SHP77 treated with DMSO at 0.1 percent for 48 hours (cell line): ENCODE results near the gene FAM228B.
"Not testable (repeated sequence)": the region's sequence is repeated elsewhere in the genome, so short reads cannot be mapped to it uniquely, and the experiment has no call there.

Source experiments
- DNase-seq: peaks from one replicate; lab custom pipeline; 2025; lab: John Stamatoyannopoulos, UW

FAM228B gene

DNA sequence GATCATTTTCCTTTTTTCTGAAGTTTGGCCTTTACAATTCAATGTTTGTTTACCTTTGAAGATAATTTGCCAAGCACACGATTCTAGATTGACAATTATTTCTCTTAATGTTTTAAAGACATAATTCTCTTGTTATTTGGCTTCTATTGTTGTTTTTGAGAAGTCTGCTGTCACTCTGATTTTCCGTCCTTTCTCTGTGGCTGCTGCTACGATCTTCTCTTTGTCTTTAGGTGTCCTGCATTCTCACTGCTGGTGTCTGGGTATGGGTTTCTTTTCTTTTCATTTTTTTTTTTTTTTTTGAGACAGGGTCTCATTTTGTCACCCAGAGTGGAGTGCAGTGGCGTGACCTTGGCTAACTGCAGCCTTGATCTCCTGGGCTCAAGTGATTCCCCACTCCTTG is 36.4 kb downstream of the FAM228B start:
- DNase-seq: no peak

DNA sequence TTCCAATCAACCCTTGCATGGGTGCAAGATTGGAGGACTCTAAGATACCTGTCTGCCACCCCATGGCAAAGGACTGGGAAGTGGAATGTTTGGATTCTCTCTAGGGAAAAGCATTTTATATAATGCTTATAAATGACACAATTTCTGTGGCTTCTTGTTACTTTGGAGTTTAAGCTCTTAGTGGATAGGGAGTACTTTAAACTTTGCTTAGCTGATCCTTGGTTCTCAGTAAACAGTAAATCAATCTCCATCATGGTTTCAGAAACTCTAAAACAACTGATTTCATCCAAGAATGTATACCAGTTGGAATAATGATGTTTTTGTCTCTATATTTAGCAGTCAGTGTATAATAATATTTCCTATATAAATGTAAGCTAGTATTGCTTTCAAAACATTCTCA is 37.5 kb downstream of the FAM228B start:
- no peak for DNase-seq

DNA sequence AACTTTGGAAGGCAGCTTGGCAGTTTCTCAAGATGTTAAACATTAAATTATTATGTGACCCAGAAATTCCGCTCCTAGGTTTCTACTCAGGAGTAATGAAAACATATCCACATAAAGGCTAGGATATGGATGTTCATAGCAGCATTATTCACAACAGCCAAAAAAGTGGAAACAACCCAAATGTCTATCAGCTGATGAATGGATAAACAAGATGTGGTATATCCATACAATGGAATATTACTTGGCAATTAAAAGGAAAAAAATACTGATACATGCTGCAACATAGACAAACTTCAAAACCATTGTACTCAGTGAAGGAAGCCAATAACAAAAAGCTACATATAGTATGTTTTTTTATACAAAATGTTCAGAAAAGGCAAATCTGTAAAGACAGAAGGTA is 39.2 kb downstream of the FAM228B start:
- no peak for DNase-seq

DNA sequence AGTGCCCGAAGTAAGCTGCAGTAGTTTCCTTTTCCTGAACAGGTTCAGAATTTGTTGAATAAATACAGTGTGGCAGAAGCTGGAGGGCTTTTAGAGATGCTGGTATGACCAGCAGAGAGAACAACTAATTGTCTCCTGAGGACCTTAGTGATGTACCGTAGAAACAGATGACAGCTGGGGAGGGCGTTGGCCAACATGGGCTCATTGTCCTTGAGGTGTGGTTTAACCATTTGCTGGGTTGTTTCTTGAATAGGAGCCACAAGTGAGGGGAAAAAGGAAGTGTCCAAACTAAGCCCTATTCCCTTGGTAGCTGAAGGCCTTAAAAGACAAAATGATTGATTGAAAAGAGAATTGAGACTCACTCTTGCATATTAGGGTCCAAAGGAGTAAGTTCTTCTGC is 39.9 kb downstream of the FAM228B start:
- DNase-seq: no peak

DNA sequence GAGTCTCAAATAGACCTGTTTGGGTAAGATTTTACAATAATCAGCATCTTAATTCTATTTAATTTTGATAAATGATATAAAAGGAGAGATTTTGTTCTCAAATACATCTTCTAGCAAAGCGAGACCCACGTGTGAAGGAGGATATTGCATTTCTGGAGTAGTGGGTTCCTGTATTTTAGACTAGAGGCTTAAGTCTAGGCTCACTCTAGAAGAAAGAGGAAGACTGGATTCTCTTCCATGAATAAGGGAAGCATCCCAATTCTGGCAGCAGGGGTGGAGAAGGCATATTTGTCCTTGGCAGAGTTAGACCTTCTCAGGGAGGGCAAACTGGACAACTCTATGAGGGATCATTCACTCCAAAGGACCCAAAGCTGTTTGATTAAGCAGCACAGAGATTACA is 40.3 kb downstream of the FAM228B start:
- no peak for DNase-seq

DNA sequence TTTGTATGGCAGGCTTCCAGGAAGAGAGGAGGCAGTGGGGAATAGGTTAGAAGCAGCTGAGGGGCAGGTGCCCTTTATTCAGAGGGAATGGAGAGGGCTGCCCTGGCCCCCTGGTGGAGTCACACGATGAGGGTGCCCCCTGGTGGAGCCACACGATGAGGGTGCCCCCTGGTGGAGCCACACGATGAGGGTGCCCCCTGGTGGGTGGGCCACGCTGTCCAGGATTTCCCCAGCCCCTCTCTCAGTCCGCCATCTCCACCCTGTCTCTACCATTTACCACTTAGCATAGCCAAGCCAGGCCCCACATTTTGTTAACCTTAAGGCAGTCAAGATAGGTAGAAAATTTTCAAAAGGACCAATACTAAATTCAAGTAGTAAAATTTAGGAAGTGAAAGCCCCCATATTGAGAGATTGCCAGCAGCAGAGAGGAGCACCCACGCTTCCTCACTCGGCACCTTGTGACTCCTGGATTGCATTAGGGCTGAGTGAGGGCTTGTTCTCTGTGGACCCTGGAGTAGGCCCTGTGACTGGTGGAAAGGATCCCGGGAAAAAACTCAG is 41.2 kb downstream of the FAM228B start:
- DNase-seq: peak; percentile 9

DNA sequence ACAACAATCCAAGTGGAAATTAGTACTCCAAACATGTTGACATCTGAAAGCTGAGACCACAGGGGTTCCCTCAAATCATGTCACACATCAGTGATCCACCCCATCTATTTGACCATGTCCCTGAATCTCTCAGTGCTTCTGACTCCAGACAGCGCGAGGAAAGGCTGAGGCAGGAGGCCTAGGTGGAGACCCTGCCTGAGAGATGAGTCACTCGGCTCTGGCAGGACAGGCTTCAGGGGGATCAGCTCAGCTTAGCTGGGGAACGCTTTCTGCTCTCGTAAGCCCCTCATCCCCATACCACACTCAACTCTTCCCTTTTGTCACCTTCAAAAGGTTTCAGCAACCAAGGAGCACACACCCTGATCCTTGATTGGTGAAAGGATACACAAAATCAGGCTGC is 45.8 kb downstream of the FAM228B start:
- no peak for DNase-seq

DNA sequence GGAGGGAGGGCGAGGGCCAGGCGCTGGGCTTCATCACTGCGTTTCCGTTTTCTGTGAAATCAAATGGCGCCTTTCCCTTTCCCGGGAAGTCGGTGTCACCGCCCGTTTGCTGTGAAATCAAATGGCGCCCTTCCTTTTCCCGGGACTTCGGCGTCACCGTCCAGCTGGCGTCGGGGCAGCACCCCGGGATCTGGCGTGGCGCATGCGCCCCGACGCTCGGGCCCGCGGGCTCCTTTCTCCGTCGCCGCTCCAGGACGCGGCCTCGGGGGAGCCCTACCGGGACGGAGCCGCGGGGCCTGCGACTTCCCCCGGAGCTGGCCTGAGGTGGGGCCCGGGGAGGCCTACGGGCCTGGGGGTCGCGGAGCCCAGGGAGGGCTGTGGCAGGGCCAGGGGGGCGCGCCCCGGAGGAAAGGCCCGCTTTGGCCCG is 51.6 kb downstream of the FAM228B start, which contains the start of gene FAM228A:
TSS of gene FAM228A (plus strand) at position 203 of the 427 bp plus-strand sequence. CDS start 428 bp downstream, outside the sequence.
- DNase-seq: no peak

DNA sequence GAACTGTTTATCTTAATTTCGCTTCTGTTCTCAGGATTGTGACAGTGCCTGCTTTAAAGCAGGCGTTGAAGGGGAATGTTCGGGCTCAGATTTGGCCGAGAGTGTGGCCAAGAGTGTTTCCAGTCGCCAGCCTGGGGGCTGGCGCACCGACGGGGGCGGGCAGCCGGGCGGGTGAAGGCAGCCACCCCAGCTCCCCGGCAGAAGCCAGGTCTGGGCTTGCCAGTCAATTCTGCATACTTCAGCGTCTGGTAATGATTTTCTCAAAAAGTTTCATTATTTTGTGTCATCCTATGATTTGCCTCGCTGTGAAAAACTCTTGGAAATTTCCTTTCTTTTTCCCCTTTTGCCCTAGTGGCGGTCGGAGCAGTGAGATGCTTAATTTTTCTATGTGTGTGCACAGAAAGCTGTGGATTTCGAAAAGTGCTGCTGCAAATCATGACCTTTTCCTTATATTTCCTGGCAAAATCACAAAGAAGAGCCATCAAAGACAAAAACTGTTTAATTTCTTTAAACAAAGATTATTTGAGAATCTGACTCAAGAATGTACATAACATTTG is 52.4 kb downstream of the FAM228B start:
- DNase-seq: no peak

DNA sequence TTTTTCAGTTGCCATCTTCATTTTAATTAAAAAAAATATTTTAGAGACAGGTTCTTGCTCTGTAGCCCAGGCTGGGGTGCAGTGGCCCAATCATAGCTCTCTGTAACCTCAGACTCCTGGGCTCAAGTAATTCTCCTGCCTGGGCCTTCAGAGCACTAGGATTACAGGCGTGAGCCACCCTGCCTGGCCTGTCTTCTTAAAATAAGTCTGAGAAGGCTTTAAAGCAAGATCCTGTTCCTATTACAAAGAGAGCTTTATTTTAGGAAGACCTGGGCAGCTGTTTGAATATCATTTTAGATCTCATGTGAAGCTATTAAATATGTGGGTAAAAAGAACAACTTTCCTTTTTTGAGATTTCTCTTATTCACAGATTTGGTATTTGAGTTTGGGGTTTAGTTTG is 53.1 kb downstream of the FAM228B start:
- DNase-seq: no peak

DNA sequence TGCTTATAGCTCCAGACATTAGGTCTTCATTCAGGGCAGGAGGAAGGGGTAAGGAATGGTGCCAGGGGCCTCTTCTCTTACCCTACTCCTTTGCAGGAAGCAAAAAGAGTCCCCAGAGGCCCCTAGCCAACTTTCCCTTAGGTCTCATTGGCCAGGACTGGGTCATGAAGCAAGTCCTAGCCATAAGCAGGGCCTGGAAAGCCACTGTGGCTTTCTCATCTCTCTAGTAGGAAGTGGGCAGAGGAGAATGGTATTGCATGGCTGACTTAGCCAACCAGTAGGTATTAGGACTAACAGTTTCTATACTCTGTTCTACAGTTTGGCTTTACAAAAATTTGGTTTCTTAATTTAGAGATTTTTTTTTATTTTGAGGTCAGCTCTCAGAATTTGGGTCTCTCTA is 56.4 kb downstream of the FAM228B start:
- no peak for DNase-seq

DNA sequence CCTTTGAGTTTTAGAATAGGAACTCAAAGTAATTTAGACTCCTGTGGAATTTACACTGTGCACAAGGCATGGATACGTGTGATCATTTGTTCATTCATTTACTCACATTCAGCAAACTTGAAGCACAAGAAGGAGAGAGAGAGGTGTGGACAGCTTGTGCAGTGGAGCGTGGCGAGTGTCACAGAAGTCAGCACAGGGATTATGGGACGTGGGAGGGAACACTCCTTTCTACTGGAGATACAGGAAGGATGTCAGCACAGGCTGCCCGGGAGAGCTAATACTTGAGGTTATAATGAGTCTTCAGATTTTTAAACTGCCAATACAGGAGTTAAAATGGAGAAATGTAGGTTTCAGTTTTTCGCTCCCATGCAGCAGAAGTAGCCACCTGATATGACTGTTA is 58.6 kb downstream of the FAM228B start:
- DNase-seq: peak; percentile 7

DNA sequence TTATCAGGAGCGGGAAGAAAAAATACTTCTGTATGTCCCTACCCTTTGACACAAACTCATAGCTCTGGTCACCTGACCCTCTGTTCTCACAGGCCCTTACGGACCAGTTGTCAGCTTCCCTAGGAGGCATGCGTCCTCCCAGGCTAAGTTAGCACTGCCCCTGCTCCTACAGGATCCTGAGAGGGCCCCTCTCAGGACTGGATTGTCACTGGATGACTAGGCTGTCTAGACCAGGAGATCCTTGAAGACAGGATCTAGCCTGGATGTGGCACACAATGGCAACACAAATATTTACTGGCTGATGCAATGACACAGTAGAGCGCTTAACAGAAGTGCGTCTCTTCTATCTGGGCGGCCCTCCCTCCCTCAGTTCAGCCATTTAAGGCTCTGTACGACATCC is 59.2 kb downstream of the FAM228B start:
- DNase-seq: peak; percentile 9

DNA sequence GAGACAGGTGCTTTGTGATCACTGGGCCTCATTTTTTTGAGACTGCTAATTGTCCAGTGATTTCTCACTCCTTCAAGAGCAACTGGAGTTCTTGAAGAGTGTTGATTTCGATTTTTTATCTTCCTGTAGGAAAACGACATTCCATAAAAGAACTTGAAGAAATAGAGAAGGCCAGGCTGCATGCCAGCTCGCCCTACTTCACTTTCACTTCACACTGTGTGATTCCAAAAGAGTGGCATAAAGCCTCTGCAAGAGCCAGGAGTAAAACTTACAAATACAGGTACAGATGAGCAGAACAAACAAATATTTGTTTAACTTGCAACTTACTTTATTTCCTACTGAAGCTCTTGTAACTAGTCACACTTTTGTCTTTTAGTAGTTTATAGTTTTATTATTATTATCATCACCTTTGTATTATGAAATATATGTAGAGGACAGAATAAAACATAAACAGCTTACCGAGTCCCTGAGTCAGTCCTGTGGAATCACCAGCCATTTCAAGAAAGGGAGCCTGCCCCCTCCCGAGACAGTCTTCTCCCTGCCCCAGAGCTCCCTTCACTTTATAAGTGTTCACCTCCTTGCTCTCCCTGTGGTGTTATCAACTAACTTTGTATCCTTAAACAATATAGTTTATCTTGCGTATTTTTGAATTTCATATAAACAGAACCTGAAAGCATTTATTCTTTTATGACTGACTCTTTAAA is 60.2 kb downstream of the FAM228B start:
- DNase-seq: no peak

DNA sequence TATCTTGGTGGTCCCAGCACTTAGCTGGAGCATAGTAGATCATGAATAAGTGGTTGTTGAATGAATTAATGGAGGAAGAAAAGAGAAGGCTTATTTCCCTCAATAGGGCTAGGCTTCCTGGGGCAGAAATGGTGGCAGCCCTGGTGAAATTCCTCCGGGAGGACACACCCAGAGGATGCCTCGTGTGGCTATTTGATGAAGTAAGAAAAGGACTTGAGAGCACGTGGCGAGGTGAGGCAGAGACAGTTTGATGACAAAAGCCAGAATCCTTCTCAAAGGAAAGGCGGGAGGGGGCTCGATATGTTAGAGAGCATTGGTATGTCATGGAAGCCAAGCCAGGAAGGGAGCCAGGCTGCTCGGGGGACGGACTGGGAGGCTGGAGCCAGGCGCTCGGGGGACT is 66.3 kb downstream of the FAM228B start:
- DNase-seq: no peak

DNA sequence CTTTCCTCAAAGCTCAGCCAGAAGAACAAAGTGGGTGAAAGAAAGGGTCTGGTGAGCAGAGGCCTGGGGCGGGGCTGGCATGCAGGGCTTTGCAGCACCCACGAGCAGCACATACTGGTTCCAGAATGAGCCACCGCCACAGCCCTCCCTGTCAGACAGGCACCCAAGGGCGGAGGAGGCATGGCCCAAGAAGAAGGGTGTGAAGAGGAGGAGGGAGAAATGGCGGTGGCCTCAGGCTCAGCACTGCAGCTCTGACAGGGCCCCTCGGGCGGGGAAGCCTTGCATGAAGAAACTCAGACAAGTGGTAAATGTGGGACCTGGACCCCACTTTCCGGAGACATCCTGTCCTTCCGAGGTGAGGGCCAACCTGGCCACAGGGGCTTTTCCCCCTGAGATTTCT is 67.2 kb downstream of the FAM228B start:
- no peak for DNase-seq

DNA sequence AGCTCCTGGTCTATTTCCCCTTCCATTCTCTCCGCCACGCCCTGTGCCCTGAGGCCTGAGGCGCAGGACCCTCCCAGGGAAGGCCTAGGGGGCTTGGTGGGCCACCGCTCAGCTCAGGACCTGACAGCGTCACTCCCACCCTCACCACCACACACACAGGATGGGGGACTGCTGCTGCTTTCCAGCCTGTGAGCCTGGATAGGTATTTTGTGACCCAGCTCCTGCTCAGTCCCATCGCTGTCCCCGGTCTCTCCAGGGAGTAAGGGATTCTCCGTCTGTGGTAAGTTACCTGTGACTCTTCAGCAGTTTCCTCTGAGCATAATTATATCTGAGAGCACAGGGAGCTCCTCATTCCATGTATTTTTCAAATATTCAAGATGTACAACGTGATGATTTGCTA is 67.9 kb downstream of the FAM228B start:
- no peak for DNase-seq

DNA sequence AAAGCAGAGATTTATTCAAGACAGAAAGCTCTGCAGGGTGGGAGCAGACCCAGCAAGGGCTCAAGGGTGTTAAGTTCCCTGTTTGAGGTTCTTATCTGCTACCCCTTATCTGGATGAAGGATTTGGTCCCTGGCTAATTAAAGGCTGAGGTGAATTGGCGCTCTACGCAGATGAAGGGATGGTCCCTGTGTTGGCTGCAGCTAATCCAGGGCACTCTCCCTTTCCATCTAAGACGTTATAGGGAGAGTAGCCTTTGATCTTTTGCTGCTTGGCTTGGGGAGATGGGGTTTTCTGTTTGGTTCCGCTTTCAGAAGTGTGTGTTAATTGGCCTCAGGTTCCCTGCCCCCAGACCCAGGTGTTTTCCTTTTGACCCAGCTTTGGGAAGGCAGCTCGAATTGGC is 68.6 kb downstream of the FAM228B start:
- no peak for DNase-seq

DNA sequence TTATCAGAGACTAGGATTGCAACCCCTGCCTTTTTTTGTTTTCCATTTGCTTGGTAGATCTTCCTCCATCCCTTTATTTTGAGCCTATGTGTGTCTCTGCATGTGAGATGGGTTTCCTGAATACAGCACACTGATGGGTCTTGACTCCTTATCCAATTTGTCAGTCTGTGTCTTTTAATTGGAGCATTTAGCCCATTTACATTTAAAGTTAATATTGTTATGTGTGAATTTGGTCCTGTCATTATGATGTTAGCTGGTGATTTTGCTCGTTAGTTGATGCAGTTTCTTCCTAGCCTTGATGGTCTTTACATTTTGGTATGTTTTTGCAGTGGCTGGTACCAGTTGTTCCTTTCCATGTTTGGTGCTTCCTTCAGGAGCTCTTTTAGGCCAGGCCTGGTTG is 73.9 kb downstream of the FAM228B start:
- not testable (repeated sequence) for DNase-seq

DNA sequence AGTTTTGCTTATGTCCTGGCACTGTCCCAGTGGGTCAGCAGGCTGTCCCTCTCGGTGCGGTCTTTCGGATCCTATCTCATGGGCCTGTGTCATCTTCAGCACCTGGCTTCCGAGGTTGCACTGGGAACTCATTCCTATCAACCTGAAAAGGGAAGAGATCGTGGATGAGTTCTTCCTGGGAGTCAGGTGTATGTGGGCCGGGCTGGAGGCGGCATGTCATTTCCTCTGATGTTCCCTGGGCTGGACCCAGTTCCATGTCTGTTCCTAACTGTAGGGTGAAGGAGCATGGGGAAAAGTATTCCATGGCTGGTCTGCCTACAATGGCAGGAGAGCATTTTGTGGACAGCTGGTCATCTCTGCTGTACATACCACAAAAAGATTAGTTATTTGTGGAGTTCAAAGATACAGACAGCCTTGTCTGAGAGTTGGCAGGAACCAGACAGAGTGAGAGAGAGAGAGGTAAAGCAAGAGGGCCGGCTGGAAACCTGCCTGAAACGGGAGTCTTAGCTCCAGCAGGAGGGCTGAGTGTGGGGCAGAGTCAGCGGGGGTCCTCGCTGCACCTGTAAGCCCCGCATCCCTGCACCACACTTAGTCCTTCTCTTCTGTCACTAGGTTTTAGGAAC is 76.8 kb downstream of the FAM228B start:
- no peak for DNase-seq

DNA sequence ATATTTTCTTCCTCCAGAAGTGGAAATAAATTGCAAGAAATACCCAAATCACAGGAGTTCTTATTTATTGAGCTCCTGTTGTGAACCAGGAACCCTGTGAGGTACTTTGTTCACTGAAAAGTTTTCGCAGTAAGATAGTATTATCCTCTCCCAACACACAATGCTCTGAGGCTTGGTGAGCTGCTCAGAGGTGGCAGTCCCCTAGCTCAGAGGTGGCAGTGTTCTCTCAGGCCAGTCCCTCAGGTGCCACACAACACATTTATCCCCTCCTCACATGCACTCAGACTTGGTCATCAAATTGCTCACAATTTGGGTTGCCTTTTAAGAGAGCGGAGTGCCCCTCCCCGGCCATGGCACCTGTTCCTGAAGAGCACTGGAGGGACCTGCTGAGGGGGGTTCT is 77.5 kb downstream of the FAM228B start:
- no peak for DNase-seq

DNA sequence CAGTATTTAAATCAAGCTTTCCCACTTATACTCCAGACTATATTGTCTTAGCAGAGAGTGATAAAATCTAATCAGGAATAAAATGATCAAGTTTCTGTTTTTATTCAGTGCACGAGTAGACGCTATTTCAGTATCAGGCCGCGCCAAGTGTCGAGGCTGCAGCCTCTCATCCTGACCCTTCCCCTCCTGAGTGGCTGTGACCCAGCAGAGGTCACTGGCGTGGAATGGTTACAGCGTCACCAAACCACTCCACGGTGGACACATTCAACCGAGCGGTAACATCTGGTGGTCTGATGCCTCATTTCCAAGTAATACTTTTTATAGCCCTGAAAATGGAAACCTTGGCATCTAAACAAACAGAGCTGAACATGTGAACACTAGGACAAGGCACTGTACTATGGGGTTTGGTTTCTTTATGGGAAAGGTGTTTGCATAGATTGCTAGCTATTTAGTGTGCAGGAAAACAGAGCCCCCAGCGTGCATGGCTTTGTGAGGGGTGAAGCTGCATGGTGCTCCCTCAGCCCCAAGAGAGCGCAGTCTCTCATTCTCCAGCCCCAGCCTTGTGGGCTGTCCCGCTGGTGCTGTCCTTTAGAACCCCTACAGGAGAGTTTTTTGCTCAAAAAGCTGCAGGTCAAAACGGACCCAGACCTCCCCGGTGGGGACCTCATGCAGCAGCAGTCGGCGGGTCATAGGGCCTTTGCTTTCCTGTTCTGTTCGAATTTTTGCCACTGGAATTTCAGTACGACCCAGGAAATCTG is 79.9 kb downstream of the FAM228B start:
- DNase-seq: no peak

DNA sequence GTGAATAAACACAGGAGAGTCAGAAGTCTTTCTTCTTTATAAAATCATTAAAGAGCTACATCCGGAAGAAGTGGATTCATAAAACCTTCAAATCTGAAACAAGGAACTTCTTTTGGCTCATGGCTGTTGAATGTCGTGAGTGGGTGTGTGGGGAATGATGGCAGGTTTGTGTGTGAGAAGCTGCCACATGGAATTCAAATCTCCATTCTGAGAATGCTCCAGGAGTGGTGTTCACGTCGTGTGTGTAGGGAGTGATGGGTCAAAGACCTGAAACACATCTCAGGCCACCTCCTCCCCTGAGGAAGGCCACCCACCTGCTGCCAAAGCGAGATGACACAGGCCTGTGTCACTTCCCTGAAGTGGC is 80.5 kb downstream of the FAM228B start:
- no peak for DNase-seq
